HG03175 (cell line): ENCODE data around the gene SMIM23.
"Not testable (repeated sequence)": the region's sequence is repeated elsewhere in the genome, so short reads cannot be mapped to it uniquely, and the experiment has no call there.

ENCODE experiments used
- ATAC-seq: cut with Tn5 transposase; IDR thresholded peaks from one replicate; pipeline ENCODE4 v1.9.1; 2021; ENCODE audit warnings: mild to moderate bottlenecking, moderate library complexity; ENCODE audit not compliant: unreplicated experiment

SMIM23 gene

GRCh38 chr5:171771856-171772255 lies 13.8 kb upstream of the SMIM23 start:
- no peak for ATAC-seq

- no peak for ATAC-seq
These were observed 12.5 kb upstream of the SMIM23 start for GRCh38 chr5:171773106-171773505.

- ATAC-seq = no peak
These were observed 11.2 kb upstream of the SMIM23 start for GRCh38 chr5:171774418-171774817.

GRCh38 chr5:171776213-171776612 lies 9.4 kb upstream of the SMIM23 start:
- no peak for ATAC-seq

- no peak for ATAC-seq
These were observed 8.6 kb upstream of the SMIM23 start for GRCh38 chr5:171776770-171777759.

GRCh38 chr5:171781744-171782143 lies 3.9 kb upstream of the SMIM23 start:
- ATAC-seq = not testable (repeated sequence)

DNA sequence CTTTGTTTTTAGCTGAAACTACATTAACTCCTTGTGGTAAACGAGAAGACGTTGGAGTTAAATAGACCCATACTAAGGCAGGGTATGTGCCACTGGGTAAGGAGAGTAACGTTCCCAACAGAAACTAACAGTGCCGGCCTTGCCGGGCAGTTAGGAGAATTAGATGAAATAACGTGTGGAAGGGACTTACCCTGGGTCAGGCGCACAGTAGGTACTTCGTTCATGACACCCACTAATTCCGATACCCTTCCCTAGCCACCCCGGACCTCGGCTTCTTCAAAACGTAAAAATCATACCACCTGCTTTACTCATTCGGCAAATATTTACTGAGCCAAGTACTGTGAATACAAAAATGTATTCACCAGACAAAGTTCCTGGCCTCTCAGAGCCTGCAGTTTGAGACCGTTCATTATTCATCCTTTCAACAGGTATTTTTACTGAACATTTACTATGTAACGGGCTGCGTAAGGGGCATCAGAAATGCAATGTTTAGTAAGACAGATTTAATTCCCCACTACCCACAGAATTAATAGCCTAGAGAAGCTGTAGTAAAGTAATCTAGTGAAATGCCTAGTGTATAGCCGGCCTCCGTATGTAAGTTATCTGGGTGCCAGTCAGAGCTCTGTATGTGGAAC lies 3.2 kb upstream of the SMIM23 start:
- no peak for ATAC-seq

GRCh38 chr5:171783051-171783450 lies 2.6 kb upstream of the SMIM23 start:
- no peak for ATAC-seq

- ATAC-seq = no peak
These were observed 3.7 kb downstream of the SMIM23 start for GRCh38 chr5:171789353-171789752.

GRCh38 chr5:171790408-171790807 lies 4.8 kb downstream of the SMIM23 start:
- no peak for ATAC-seq

DNA sequence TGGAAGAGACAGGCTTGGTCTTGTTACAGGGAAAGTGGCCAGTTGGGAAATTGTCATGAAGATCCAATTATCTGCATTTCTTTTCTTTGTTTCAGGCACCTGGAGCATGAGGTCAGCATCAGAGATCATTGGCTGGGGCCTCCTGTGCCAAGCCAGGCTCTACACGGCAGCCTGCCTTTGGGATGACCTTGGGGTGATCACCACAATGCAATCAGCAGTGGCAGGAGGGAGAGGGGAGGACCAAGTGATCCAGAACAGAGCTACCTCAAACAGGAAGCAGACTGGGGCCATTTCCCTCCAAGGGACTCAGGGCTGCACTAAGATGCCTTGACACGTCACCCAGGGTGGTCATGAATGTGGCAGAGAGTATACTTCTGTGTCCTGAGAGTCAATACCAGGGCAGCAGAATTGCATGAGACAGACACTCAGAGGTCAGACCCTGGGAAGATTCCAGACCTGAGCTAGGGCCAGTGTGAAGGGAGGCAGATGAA lies 8.9 kb downstream of the SMIM23 start:
- no peak for ATAC-seq

DNA sequence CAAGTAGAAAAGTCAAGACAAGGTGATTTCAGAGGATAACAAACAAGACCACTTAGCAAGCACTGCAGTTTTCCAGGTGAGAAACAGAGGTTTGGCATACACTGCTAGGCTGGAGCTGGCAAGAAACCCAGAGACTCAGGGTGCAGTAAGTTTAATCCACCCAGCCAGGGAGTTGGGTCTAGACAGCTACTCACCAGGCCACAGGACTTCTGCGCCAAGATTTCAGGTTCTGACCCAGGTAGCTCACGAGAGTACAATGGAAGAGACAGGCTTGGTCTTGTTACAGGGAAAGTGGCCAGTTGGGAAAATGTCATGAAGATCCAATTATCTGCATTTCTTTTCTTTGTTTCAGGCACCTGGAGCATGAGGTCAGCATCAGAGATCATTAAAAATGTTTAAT lies 9.8 kb downstream of the SMIM23 start:
- no peak for ATAC-seq

GRCh38 chr5:171796436-171796835 lies 10.8 kb downstream of the SMIM23 start:
- ATAC-seq = no peak

GRCh38 chr5:171797543-171797942 lies 11.9 kb downstream of the SMIM23 start:
- ATAC-seq = no peak

- no peak for ATAC-seq
These were observed 12.8 kb downstream of the SMIM23 start for GRCh38 chr5:171798418-171798817.

- ATAC-seq = no peak
These were observed 16.2 kb downstream of the SMIM23 start for GRCh38 chr5:171801839-171802238.

- ATAC-seq = no peak
These were observed 20.1 kb downstream of the SMIM23 start for GRCh38 chr5:171805746-171806145.

DNA sequence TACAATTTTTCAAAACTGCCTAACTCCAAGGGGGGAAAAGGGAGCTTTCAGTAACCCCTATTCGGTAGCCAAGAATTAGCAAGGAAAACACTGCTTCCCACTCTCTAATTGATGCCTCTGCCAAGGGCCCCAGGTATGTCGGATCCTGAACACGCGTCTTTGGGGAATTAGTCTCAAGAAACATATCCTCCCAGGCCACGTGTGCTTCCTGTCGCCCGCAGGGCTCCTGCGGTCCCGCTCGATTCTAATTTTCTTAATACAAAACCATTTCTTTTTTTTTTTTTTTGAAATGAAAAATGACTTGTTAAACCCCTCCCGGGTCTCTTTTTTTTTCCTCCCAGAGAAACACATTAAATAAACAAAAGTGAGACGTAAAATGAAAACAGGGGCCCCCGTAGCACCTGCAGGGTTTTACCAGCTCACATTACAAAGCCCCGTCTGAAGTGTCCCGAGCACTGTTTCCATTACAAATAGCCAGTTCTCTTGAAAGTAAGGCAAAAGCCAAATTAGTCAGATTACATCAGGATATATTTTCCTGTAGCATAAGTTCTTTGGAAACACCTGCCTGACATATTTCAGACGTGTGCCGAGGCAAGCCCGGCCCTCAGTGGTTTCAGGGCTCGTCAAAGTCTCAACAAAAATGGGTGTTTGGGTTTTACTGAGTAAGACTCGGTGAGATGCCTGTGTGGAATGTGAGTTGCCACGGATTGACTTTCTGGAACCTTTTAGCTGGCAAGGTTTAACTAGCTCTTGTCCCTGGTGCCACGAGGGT lies 21.5 kb downstream of the SMIM23 start:
- no peak for ATAC-seq

- no peak for ATAC-seq
These were observed 22.8 kb downstream of the SMIM23 start for GRCh38 chr5:171808453-171808852.

GRCh38 chr5:171808951-171809350 lies 23.3 kb downstream of the SMIM23 start:
- ATAC-seq = no peak

DNA sequence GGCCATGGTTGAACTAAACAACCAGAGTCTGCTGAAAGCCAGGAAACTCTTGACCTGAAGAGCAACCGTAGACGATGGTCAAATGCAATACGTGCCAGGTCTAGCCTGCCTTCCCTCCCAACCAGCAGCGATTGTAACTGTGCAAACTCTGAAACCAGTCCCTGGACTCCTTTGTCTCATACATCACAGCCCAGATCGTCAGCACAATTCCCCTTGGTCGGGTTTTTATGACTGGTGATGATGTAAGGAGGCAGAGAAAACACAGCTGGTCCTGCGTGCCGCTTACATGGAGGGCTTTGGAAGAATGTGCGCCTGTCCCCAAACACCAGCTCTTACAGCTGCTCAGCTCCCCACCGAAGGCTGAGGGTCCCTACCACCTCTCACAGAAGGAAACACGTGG lies 24.6 kb downstream of the SMIM23 start:
- ATAC-seq = no peak
